Measurements from ENCODE around the gene CBX7. TPM values are rescaled to one million over a fixed set of nuclear protein-coding genes. Genes with fewer than 3 reads are reported as not detected.

The CBX7 gene
- total and polyA plus RNA-seq, 2 donors from 2014 or later: 39.3 to 65.2 TPM

DNA sequence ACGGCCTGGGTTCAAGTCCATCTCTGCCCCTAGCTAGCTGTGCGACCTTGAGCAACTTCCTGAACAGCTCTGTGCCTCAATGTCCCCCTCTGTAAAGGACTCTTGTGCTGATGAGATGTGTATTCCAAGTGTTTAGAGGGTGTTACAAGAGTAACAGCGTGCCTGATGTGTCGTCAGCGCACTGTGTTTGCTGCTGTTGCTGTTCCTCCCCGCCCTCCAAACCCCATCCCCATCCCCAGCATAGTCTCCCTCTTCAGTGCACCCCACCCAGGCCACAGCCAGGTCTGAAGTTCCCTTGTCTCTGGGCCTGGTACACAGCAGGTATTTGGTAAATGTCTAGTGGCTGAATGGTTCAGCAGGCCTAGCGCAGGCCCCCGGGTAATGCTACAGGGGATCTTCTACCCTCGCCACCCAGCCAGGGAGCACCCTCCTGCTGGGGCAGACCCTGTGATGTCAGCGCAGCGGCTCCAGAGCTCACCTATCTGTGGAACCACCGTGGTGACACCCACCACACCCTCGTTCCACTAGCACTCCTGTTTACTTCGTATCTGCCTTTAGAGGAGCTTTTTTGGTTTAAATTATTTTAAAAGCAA lies 10.3 kb downstream of the CBX7 start:
- intact Hi-C loops (cut with DNase I): no loop called here
- Histone ChIP-seq H3K9ac (ENCODE audit: low read length in 3 of 3) (no peak overlapping the region), H3K9me3 (ENCODE audit: control insufficient read depth in 2 of 3, insufficient read depth in 1 of 3, low read length in 3 of 3) (no peaks in the 10 kb centered on the region), H3K36me3 (ENCODE audit: control insufficient read depth in 2 of 3, insufficient read depth in 3 of 3, low read length in 3 of 3) (no peaks in the 10 kb centered on the region), H3K27ac (ENCODE audit: low read depth in 2 of 2, low read length in 2 of 2) (no peak overlapping the region), H3K4me1 (ENCODE audit: control insufficient read depth in 2 of 3, insufficient read depth in 2 of 3, low read depth in 1 of 3, low read length in 3 of 3) (peaks cover 0 to 22% (median 8%) of the 10 kb centered on the region in 3 donors), H3K4me3 (ENCODE audit: low read length in 3 of 3) (no peak overlapping the region), H3K27me3 (ENCODE audit: control insufficient read depth, insufficient read depth, low read length) (no peaks in the 10 kb centered on the region)
- DNase-seq: no peak
- TF ChIP-seq, protein P1, sequence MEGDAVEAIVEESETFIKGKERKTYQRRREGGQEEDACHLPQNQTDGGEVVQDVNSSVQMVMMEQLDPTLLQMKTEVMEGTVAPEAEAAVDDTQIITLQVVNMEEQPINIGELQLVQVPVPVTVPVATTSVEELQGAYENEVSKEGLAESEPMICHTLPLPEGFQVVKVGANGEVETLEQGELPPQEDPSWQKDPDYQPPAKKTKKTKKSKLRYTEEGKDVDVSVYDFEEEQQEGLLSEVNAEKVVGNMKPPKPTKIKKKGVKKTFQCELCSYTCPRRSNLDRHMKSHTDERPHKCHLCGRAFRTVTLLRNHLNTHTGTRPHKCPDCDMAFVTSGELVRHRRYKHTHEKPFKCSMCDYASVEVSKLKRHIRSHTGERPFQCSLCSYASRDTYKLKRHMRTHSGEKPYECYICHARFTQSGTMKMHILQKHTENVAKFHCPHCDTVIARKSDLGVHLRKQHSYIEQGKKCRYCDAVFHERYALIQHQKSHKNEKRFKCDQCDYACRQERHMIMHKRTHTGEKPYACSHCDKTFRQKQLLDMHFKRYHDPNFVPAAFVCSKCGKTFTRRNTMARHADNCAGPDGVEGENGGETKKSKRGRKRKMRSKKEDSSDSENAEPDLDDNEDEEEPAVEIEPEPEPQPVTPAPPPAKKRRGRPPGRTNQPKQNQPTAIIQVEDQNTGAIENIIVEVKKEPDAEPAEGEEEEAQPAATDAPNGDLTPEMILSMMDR (IDR thresholded peaks at IDR 0.05; ENCODE audit: borderline replicate concordance, extremely low read depth, insufficient read depth): no peak
- FAIRE-seq: no peak

DNA sequence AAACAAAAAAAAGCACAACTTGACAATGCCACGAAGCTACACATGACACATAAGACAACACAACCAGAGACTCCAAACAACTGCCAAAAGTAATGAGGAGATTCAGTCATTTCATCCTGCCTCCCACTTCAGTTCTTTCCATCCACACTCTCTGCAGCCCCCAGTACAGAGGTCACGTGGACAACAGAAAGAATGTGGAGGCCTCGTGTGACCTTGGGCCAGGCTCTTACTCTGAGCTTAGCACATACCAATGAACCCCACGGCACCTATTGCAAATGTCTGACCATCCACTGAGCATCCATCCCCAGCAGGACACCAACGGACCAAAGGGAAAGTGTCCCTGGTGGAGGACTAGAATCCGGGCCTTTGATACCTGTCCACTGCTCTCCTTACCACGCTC lies 12.5 kb downstream of the CBX7 start:
- Histone ChIP-seq H3K9ac (ENCODE audit: low read length in 3 of 3) (no peak overlapping the region), H3K4me3 (ENCODE audit: low read length in 3 of 3) (no peak overlapping the region), H3K9me3 (ENCODE audit: control insufficient read depth in 2 of 3, insufficient read depth in 1 of 3, low read length in 3 of 3) (no peaks in the 10 kb centered on the region), H3K4me1 (ENCODE audit: control insufficient read depth in 2 of 3, insufficient read depth in 2 of 3, low read depth in 1 of 3, low read length in 3 of 3) (peaks cover 0 to 12% (median 0%) of the 10 kb centered on the region in 3 donors), H3K36me3 (ENCODE audit: control insufficient read depth in 2 of 3, insufficient read depth in 3 of 3, low read length in 3 of 3) (no peaks in the 10 kb centered on the region), H3K27me3 (ENCODE audit: control insufficient read depth, insufficient read depth, low read length) (no peaks in the 10 kb centered on the region), H3K27ac (ENCODE audit: low read depth in 2 of 2, low read length in 2 of 2) (no peak overlapping the region)
- DNase-seq: no peak
- no peak for FAIRE-seq
- TF ChIP-seq, protein P1 (IDR thresholded peaks at IDR 0.05; ENCODE audit: borderline replicate concordance, extremely low read depth, insufficient read depth): no peak
- intact Hi-C loops (cut with DNase I): no loop called here

DNA sequence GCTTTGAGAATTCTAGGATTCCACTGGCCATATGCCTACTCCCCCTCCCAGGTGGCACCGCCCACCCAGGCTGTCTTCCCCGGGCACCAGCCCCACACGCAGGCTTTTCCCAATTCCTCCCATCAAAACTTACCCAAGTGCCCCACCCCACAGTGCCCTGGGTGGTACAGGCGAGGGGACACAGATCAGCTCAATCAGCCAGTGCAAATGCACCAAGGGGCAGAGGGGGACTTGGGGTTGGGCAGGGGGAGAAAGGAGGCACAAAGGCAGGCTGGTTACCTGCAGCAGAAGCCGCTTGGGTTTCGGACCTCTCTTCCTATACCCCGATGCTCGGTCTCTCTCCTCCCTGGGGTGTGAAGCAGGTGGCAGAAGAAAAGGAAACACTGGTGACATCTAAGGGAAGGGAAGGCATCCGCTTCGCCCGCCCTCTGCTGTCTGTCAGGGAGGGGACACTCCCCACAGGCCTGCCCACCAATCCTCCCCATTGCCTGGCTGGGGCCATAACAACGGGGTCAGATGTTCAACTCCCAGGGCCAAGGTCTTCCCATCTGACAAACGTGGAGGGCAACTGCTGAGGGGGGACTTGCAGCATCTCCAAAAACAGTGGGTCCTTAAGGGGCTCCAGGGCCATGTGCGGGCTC lies 14.0 kb downstream of the CBX7 start:
- no peak for FAIRE-seq
- Histone ChIP-seq H3K27me3 (ENCODE audit: control insufficient read depth, insufficient read depth, low read length) (no peaks in the 10 kb centered on the region), H3K9ac (ENCODE audit: low read length in 3 of 3) (no peak overlapping the region), H3K36me3 (ENCODE audit: control insufficient read depth in 2 of 3, insufficient read depth in 3 of 3, low read length in 3 of 3) (peaks cover 0 to under 1% (median 0%) of the 10 kb centered on the region in 3 donors), H3K4me1 (ENCODE audit: control insufficient read depth in 2 of 3, insufficient read depth in 2 of 3, low read depth in 1 of 3, low read length in 3 of 3) (peaks cover 0 to 2% (median 0%) of the 10 kb centered on the region in 3 donors), H3K9me3 (ENCODE audit: control insufficient read depth in 2 of 3, insufficient read depth in 1 of 3, low read length in 3 of 3) (no peaks in the 10 kb centered on the region), H3K27ac (ENCODE audit: low read depth in 2 of 2, low read length in 2 of 2) (no peak overlapping the region), H3K4me3 (ENCODE audit: low read length in 3 of 3) (no peak overlapping the region)
- DNase-seq: no peak
- TF ChIP-seq, protein P1 (IDR thresholded peaks at IDR 0.05; ENCODE audit: borderline replicate concordance, extremely low read depth, insufficient read depth): no peak
- intact Hi-C loops (cut with DNase I): no loop called here
